Ishikawa (cell line): Measurements from ENCODE around the gene GABRA5.

ENCODE experiments used
- CEBPB ChIP-seq: IDR thresholded peaks from 2 replicates; pipeline ENCODE4 v1.6.1; 2012
- CREB1 ChIP-seq: IDR thresholded peaks from 2 replicates; pipeline ENCODE4 v1.6.1; 2012; ENCODE audit warnings: low read depth
- EGR1 ChIP-seq: IDR thresholded peaks from 2 replicates; pipeline ENCODE4 v1.6.1; 2012
- EP300 ChIP-seq: IDR thresholded peaks from 2 replicates; pipeline ENCODE4 v1.6.1; 2012; ENCODE audit warnings: borderline replicate concordance
- FOXM1 ChIP-seq: IDR thresholded peaks from 2 replicates; pipeline ENCODE4 v1.6.1; 2012; ENCODE audit warnings: low read depth, borderline replicate concordance
- NFIC ChIP-seq: IDR thresholded peaks from 2 replicates; pipeline ENCODE4 v1.6.1; 2012
- RAD21 ChIP-seq: IDR thresholded peaks from 2 replicates; pipeline ENCODE4 v1.6.1; 2012; ENCODE audit warnings: low read depth
- TAF1 ChIP-seq: IDR thresholded peaks from 2 replicates; pipeline ENCODE4 v1.6.1; 2012; ENCODE audit warnings: low read depth, mild to moderate bottlenecking
- TCF12 ChIP-seq: IDR thresholded peaks from 2 replicates; pipeline ENCODE4 v1.6.1; 2012; ENCODE audit warnings: low read depth
- TEAD4 ChIP-seq: IDR thresholded peaks from 2 replicates; pipeline ENCODE4 v1.6.1; 2012
- YY1 ChIP-seq: IDR thresholded peaks from 2 replicates; pipeline ENCODE4 v1.6.1; 2012; ENCODE audit warnings: low read depth
- ZBTB7A ChIP-seq: IDR thresholded peaks from 2 replicates; pipeline ENCODE4 v1.6.1; 2012; ENCODE audit warnings: low read depth
- TF ChIP-seq, protein P1 (sequence below): IDR thresholded peaks from 2 replicates; pipeline ENCODE4 v1.6.1; 2012
- TF ChIP-seq, protein P2 (sequence below): IDR thresholded peaks from 2 replicates; pipeline ENCODE4 v1.6.1; 2012
- TF ChIP-seq, protein P3 (sequence below): IDR thresholded peaks from 2 replicates; pipeline ENCODE4 v1.6.1; 2012; ENCODE audit warnings: low read depth, mild to moderate bottlenecking

Gene GABRA5

DNA sequence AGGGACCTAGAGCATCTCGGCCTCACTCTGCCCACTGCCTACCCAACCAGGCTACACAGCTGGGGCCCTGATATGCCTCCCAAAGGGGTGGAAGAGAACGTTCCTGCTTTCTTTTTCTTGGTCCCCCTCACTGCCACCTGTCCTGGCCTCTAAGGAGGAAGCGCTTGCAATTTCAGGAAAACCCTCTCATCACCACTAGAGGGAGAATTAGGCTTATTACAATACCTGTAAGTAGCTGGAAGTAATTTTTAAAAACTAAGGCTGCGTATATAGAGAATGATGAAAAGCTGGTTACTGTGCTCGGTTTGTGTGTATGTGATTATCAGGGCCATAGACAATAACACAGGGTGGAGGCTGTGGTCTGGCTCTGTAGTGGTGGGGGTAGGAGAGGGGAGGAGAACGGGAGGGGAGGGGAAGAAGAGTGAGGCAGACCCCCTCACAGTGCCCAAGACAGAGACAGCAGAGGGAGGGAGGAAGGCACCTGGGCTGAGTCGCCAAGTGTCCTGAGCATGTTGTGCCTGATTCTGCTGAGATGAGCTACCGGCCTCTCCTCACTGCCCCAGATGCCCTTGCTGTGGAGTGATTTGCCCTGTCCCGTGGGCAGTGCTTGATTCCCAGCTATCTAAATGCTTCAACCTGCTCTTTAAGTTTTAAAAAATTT, 107.4 kb downstream of the GABRA5 start:
- no peak for TF ChIP-seq TEAD4
- TF ChIP-seq TCF12, result no peak
- no peak for TF ChIP-seq RAD21

DNA sequence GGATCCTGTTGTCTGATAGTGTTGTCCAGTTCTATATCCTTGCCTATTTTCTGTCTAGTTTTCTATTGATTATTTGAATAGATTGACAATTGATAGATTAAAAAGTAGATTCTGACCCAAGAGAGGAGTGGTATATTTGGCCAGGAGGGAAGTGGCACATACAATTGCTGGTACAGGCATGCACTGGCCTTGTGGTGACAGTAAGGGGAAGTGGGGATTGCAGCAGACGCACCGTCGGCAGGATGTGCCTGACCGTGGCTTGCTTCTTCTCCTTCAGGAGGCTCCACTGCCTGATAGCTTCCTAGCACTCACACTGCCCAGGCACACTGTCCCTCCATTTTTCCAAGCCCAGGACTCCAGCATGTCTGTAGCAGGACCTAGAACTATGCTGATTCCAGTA, 114.6 kb downstream of the GABRA5 start:
- TF ChIP-seq EGR1 (no peak), TAF1 (no peak), ZBTB7A (no peak), YY1 (no peak), RAD21 (no peak), FOXM1 (no peak)
- TF ChIP-seq, protein P1, sequence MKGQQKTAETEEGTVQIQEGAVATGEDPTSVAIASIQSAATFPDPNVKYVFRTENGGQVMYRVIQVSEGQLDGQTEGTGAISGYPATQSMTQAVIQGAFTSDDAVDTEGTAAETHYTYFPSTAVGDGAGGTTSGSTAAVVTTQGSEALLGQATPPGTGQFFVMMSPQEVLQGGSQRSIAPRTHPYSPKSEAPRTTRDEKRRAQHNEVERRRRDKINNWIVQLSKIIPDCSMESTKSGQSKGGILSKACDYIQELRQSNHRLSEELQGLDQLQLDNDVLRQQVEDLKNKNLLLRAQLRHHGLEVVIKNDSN, result no peak

DNA sequence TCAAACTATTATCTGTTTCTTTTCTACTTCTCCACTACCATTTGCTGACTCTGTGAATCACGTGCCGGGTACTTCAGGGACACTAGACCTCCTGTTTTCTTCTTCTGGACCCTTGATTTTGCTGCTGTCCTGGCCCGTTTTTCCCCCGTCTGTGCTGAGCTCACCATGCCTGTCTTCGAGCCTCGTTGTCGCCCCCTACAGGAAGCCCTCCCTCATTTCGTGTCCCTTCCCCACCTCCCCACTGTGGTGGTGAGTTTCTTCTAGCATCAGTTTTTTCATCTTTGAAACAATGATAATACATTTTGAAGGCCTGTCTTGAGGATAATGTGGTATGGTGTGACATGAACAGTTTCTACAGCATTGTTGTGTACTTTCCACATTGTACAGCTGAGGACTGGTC, 117.0 kb downstream of the GABRA5 start:
- TF ChIP-seq TCF12 (no peak), FOXM1 (no peak), ZBTB7A (no peak), RAD21 (no peak), TEAD4 (no peak), CREB1 (no peak), NFIC (no peak), CEBPB (no peak), YY1 (no peak)
- TF ChIP-seq, protein P2, sequence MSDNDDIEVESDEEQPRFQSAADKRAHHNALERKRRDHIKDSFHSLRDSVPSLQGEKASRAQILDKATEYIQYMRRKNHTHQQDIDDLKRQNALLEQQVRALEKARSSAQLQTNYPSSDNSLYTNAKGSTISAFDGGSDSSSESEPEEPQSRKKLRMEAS, result no peak

DNA sequence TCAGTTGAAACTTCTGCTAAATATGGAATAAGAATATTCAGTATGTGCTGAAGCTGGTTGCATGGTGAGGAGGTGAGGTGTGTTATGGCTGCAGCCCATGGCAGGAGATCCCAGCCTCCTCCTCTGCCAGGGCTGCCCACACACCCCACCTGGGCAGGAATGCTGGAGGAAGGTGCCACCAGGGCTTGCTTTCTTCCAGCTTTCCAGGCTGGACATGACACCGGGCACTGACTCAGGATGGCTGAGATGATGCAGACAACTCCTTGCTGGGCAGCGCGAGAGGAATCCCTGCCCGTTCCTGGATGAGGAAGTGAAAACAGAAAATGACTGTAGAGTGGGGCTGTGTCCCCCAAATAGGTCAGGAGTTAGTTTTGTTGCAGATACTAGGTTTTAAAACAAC, 118.2 kb downstream of the GABRA5 start:
- no peak for TF ChIP-seq CREB1

DNA sequence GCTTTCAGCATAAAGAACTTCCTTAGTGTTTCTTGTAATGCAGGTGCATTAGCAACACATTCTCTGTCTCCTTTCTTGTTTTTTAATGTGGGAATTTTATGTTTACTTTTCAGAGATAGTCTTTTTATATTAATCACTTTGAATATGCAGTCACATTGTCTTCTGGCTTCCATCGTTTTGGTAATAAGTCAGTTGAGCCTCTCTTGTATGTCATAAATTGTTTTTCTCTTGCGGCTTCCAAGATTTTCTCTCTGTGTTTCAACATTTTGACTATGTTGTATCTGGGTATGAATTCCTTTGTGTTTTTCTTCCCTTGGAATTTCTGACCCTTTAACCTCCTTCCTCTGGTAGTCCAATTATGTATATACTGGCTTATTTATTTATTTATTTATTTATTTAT, 129.4 kb downstream of the GABRA5 start:
- TF ChIP-seq, protein P3, sequence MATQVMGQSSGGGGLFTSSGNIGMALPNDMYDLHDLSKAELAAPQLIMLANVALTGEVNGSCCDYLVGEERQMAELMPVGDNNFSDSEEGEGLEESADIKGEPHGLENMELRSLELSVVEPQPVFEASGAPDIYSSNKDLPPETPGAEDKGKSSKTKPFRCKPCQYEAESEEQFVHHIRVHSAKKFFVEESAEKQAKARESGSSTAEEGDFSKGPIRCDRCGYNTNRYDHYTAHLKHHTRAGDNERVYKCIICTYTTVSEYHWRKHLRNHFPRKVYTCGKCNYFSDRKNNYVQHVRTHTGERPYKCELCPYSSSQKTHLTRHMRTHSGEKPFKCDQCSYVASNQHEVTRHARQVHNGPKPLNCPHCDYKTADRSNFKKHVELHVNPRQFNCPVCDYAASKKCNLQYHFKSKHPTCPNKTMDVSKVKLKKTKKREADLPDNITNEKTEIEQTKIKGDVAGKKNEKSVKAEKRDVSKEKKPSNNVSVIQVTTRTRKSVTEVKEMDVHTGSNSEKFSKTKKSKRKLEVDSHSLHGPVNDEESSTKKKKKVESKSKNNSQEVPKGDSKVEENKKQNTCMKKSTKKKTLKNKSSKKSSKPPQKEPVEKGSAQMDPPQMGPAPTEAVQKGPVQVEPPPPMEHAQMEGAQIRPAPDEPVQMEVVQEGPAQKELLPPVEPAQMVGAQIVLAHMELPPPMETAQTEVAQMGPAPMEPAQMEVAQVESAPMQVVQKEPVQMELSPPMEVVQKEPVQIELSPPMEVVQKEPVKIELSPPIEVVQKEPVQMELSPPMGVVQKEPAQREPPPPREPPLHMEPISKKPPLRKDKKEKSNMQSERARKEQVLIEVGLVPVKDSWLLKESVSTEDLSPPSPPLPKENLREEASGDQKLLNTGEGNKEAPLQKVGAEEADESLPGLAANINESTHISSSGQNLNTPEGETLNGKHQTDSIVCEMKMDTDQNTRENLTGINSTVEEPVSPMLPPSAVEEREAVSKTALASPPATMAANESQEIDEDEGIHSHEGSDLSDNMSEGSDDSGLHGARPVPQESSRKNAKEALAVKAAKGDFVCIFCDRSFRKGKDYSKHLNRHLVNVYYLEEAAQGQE, result no peak
- TF ChIP-seq TCF12 (no peak), RAD21 (no peak), ZBTB7A (no peak), EGR1 (no peak), CEBPB (no peak), YY1 (no peak), EP300 (no peak), FOXM1 (no peak), TEAD4 (no peak), CREB1 (no peak), NFIC (no peak), TAF1 (no peak)
- TF ChIP-seq, protein P2, result no peak
- TF ChIP-seq, protein P1, result no peak
